Hepatocyte (in vitro differentiated cells): ENCODE data around the gene DBN1. TPM values are rescaled to one million over a fixed set of nuclear protein-coding genes. Genes with fewer than 3 reads are reported as not detected.

ENCODE experiments used
- DNase-seq: peaks from one replicate; pipeline ENCODE4 v3.0.0-alpha.2; 2016; ENCODE audit warnings: low spot score
- H2AFZ ChIP-seq: fragments of 200-600 bp; sonication (generic); 2 replicates; pipeline ENCODE4 v1.6.0; 2016; ENCODE audit warnings: antibody characterized with exemption, mild to moderate bottlenecking
- H3K27ac ChIP-seq: fragments of 200-600 bp; sonication (generic); 2 replicates; pipeline ENCODE4 v1.5.1; 2016; ENCODE audit warnings: mild to moderate bottlenecking
- H3K27me3 ChIP-seq: fragments of 200-600 bp; sonication (generic); 2 replicates; pipeline ENCODE4 v1.6.1; 2016
- H3K36me3 ChIP-seq: fragments of 200-600 bp; sonication (generic); replicated peaks from 2 replicates; pipeline ENCODE4 v1.5.1; 2016; ENCODE audit warnings: low read depth; ENCODE audit not compliant: insufficient read depth
- H3K4me1 ChIP-seq: fragments of 200-600 bp; sonication (generic); 2 replicates; pipeline ENCODE4 v1.5.1; 2016; ENCODE audit warnings: mild to moderate bottlenecking, moderate library complexity; ENCODE audit not compliant: insufficient read depth
- H3K4me2 ChIP-seq: fragments of 200-600 bp; sonication (generic); 2 replicates; pipeline ENCODE4 v1.6.0; 2016
- H3K4me3 ChIP-seq: fragments of 200-600 bp; sonication (generic); 2 replicates; pipeline ENCODE4 v1.5.1; 2016; ENCODE audit warnings: mild to moderate bottlenecking
- H3K79me2 ChIP-seq: fragments of 200-600 bp; sonication (generic); 2 replicates; pipeline ENCODE4 v1.6.0; 2017; ENCODE audit warnings: mild to moderate bottlenecking
- H3K9me2 ChIP-seq: fragments of 200-600 bp; sonication (generic); replicated peaks from 2 replicates; pipeline ENCODE4 v1.6.0; 2017; ENCODE audit warnings: mild to moderate bottlenecking; ENCODE audit not compliant: insufficient read depth
- H3K9me3 ChIP-seq: fragments of 200-600 bp; sonication (generic); 2 replicates; pipeline ENCODE4 v1.5.1; 2016; ENCODE audit warnings: low read depth, mild to moderate bottlenecking
- H4K20me1 ChIP-seq: fragments of 200-600 bp; sonication (generic); 2 replicates; pipeline ENCODE4 v1.6.0; 2016; ENCODE audit warnings: mild to moderate bottlenecking; ENCODE audit not compliant: insufficient read depth, poor library complexity, severe bottlenecking
- EZH2 ChIP-seq: fragments of 200-600 bp; sonication (generic); IDR thresholded peaks from 2 replicates; pipeline ENCODE4 v1.6.1; 2016; ENCODE audit warnings: antibody characterized with exemption, mild to moderate bottlenecking, borderline replicate concordance
- EZH2phosphoT487 ChIP-seq: fragments of 200-600 bp; sonication (generic); IDR thresholded peaks from one replicate; pipeline ENCODE4 v1.6.1; 2018; ENCODE audit warnings: antibody characterized with exemption, mild to moderate bottlenecking, low read depth, moderate library complexity; ENCODE audit not compliant: unreplicated experiment, severe bottlenecking
- WGBS: methylation state at CpG from one replicate; pipeline ENCODE4 v1.1.6; 2016; ENCODE audit warnings: low lambda C conversion rate; ENCODE audit errors: missing lambda C conversion rate; 5-methylcytosine and 5-hydroxymethylcytosine counted together
- polyA plus RNA-seq: library from polyadenylated mRNA; unstranded; fragments of >200 nt; fragmentation: Nextera tagmentation; extraction: Ambion mirVana; gene quantifications from 2 replicates; pipeline ENCODE4 v1.2.1, GENCODE V29; 2016
- total RNA-seq: library from RNA; depleted of rRNA; stranded (reverse); fragments of >200 nt; gene quantifications from 2 replicates; pipeline ENCODE4 v1.2.3, GENCODE V29; 2014
- TF ChIP-seq, protein P1 (sequence below): fragments of 200-600 bp; sonication (generic); IDR thresholded peaks from 2 replicates; pipeline ENCODE4 v1.5.1; 2016; ENCODE audit warnings: antibody characterized with exemption, mild to moderate bottlenecking; ENCODE audit not compliant: poor library complexity

Gene DBN1
- total and polyA plus RNA-seq, 2 experiments from 2014 or later = 107 to 122 TPM

GRCh38 chr5:177511796-177512675, 38.6 kb upstream of the DBN1 start:
- TF ChIP-seq EZH2phosphoT487 = no peak
- TF ChIP-seq, protein P1, sequence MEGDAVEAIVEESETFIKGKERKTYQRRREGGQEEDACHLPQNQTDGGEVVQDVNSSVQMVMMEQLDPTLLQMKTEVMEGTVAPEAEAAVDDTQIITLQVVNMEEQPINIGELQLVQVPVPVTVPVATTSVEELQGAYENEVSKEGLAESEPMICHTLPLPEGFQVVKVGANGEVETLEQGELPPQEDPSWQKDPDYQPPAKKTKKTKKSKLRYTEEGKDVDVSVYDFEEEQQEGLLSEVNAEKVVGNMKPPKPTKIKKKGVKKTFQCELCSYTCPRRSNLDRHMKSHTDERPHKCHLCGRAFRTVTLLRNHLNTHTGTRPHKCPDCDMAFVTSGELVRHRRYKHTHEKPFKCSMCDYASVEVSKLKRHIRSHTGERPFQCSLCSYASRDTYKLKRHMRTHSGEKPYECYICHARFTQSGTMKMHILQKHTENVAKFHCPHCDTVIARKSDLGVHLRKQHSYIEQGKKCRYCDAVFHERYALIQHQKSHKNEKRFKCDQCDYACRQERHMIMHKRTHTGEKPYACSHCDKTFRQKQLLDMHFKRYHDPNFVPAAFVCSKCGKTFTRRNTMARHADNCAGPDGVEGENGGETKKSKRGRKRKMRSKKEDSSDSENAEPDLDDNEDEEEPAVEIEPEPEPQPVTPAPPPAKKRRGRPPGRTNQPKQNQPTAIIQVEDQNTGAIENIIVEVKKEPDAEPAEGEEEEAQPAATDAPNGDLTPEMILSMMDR = no peak
- TF ChIP-seq EZH2 = no peak
- H3K9me3 ChIP-seq = no peaks in the 10 kb centered on the region
- H4K20me1 ChIP-seq = no peaks in the 10 kb centered on the region
- WGBS = 98% methylated on average over 34 of the region's 34 CpGs
- H3K4me2 ChIP-seq = no peak overlapping the region
- no peak for DNase-seq
- H3K4me1 ChIP-seq = peaks cover 4% of the 10 kb centered on the region
- no peak overlapping the region for H2AFZ ChIP-seq
- no peaks in the 10 kb centered on the region for H3K27me3 ChIP-seq
- no peaks in the 10 kb centered on the region for H3K9me2 ChIP-seq
- no peaks in the 10 kb centered on the region for H3K36me3 ChIP-seq
- H3K79me2 ChIP-seq = peaks cover 15% of the 10 kb centered on the region
- no peak overlapping the region for H3K4me3 ChIP-seq
- H3K27ac ChIP-seq = no peak overlapping the region

GRCh38 chr5:177511181-177511580, 37.7 kb upstream of the DBN1 start:
- 96% methylated on average over 5 of the region's 5 CpGs for WGBS
- Histone ChIP-seq H3K27ac (no peak overlapping the region), H2AFZ (no peak overlapping the region), H3K79me2 (peaks cover 12% of the 10 kb centered on the region), H3K4me1 (peaks cover 4% of the 10 kb centered on the region), H3K4me2 (no peak overlapping the region), H3K36me3 (no peaks in the 10 kb centered on the region), H3K27me3 (no peaks in the 10 kb centered on the region), H4K20me1 (no peaks in the 10 kb centered on the region), H3K9me3 (no peaks in the 10 kb centered on the region), H3K9me2 (no peaks in the 10 kb centered on the region), H3K4me3 (no peak overlapping the region)
- TF ChIP-seq, protein P1 = no peak
- TF ChIP-seq EZH2phosphoT487 (no peak), EZH2 (no peak)
- no peak for DNase-seq

DNA sequence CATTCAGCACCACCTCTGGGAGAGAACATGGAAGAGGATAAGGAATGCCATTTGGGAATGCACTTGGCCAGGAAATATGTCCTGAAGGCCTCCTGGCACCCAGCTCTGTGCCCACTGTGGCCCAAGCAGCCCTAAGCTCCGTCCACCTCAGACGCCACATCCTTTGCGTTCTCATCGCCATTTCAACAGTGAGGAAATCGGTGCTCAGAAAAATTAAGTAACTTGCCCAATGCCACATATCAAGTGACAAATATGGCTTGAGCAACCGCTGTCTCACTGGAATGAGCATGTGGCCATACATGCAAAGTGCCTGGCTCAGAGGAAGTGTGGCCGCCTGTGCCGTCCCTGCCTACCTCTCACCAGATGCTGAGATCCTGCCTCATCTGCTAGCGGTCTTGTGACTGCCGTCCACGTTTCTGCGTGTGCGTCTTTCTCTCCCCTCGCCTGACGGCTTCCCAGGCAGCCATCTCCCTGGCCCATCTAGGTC, 37.2 kb upstream of the DBN1 start:
- no peak for DNase-seq
- Histone ChIP-seq H3K36me3 (no peaks in the 10 kb centered on the region), H3K79me2 (peaks cover 6% of the 10 kb centered on the region), H3K4me1 (no peaks in the 10 kb centered on the region), H3K27me3 (no peaks in the 10 kb centered on the region), H4K20me1 (no peaks in the 10 kb centered on the region), H3K4me3 (no peak overlapping the region), H2AFZ (no peak overlapping the region), H3K4me2 (no peak overlapping the region), H3K9me3 (no peaks in the 10 kb centered on the region), H3K27ac (no peak overlapping the region), H3K9me2 (no peaks in the 10 kb centered on the region)
- TF ChIP-seq, protein P1 = no peak
- no peak for TF ChIP-seq EZH2phosphoT487
- no peak for TF ChIP-seq EZH2
- WGBS = 94% methylated on average over 15 of the region's 15 CpGs
